ENCODE data around the gene ZNF561. TPM values are rescaled to one million over a fixed set of nuclear protein-coding genes. Genes with fewer than 3 reads are reported as not detected.
"Not testable (repeated sequence)": the region's sequence is repeated elsewhere in the genome, so short reads cannot be mapped to it uniquely, and the experiment has no call there.

ZNF561 gene
- 10 to 100 TPM; 49.3 to 62.8 (median 62.5) TPM for polyA plus RNA-seq (ENCODE audit: insufficient read length in 3 of 3)
- long read RNA-seq, donor 1, partial matches to known transcripts = 5 of 10 reads
- long read RNA-seq, donor 1, other reads (novel, unspliced or antisense) = 5 of 10 reads
- long read RNA-seq, donor 2, full-length matches to known transcripts = 3 of 3 reads
- long read RNA-seq, donor 2, partial matches to known transcripts = 0 of 3 reads
- long read RNA-seq, donor 2, other reads (novel, unspliced or antisense) = 0 of 3 reads
- long read RNA-seq, donor 3, full-length matches to known transcripts = 10 of 17 reads
- long read RNA-seq, donor 3, partial matches to known transcripts = 7 of 17 reads
- long read RNA-seq, donor 3, other reads (novel, unspliced or antisense) = 0 of 17 reads
- long read RNA-seq, donor 4, full-length matches to known transcripts = 11 of 11 reads
- long read RNA-seq, donor 4, partial matches to known transcripts = 0 of 11 reads
- long read RNA-seq, donor 4, other reads (novel, unspliced or antisense) = 0 of 11 reads
- long read RNA-seq, donor 5 = 0 reads
- long read RNA-seq, donor 6, full-length matches to known transcripts = 6 of 12 reads
- long read RNA-seq, donor 6, partial matches to known transcripts = 0 of 12 reads
- long read RNA-seq, donor 6, other reads (novel, unspliced or antisense) = 6 of 12 reads
- long read RNA-seq, donor 7, full-length matches to known transcripts = 5 of 10 reads
- long read RNA-seq, donor 7, partial matches to known transcripts = 0 of 10 reads
- long read RNA-seq, donor 7, other reads (novel, unspliced or antisense) = 5 of 10 reads
- long read RNA-seq, donor 8 = 0 reads
- long read RNA-seq, donor 9, full-length matches to known transcripts = 7 of 12 reads
- long read RNA-seq, donor 9, partial matches to known transcripts = 0 of 12 reads
- long read RNA-seq, donor 9, other reads (novel, unspliced or antisense) = 5 of 12 reads
- long read RNA-seq, donor 10, full-length matches to known transcripts = 6 of 6 reads
- long read RNA-seq, donor 10, partial matches to known transcripts = 0 of 6 reads
- long read RNA-seq, donor 10, other reads (novel, unspliced or antisense) = 0 of 6 reads
- long read RNA-seq, donor 11, full-length matches to known transcripts = 8 of 8 reads
- long read RNA-seq, donor 11, partial matches to known transcripts = 0 of 8 reads
- long read RNA-seq, donor 11, other reads (novel, unspliced or antisense) = 0 of 8 reads
- long read RNA-seq, donor 12, full-length matches to known transcripts = 3 of 8 reads
- long read RNA-seq, donor 12, partial matches to known transcripts = 5 of 8 reads
- long read RNA-seq, donor 12, other reads (novel, unspliced or antisense) = 0 of 8 reads
- long read RNA-seq, donor 13 = 0 reads
- long read RNA-seq, donor 14, full-length matches to known transcripts = 7 of 7 reads
- long read RNA-seq, donor 14, partial matches to known transcripts = 0 of 7 reads
- long read RNA-seq, donor 14, other reads (novel, unspliced or antisense) = 0 of 7 reads
- long read RNA-seq, donor 15, full-length matches to known transcripts = 3 of 3 reads
- long read RNA-seq, donor 15, partial matches to known transcripts = 0 of 3 reads
- long read RNA-seq, donor 15, other reads (novel, unspliced or antisense) = 0 of 3 reads
- long read RNA-seq, donor 16, full-length matches to known transcripts = 21 of 34 reads
- long read RNA-seq, donor 16, partial matches to known transcripts = 13 of 34 reads
- long read RNA-seq, donor 16, other reads (novel, unspliced or antisense) = 0 of 34 reads

- peak; percentile 80 to 95 (median 87) for DNase-seq (ENCODE audit: extremely low read depth in 1 of 11, low read depth in 9 of 11, low spot score in 4 of 11)
Observed at GRCh38 chr19:9621156-9622037, at the start of gene ZNF561. Gene ZNF561 (minus strand): TSS chr19:9621232. CDS start chr19:9619456, 1,776 bp downstream.

- no peak for DNase-seq (ENCODE audit: extremely low read depth in 1 of 11, low read depth in 9 of 11, low spot score in 4 of 11)
Observed at GRCh38 chr19:9668544-9668943, 47.5 kb upstream of the ZNF561 start.

GRCh38 chr19:9667898-9668297, 46.9 kb upstream of the ZNF561 start:
- no peak for DNase-seq (ENCODE audit: extremely low read depth in 1 of 11, low read depth in 9 of 11, low spot score in 4 of 11)

- no peak for DNase-seq (ENCODE audit: extremely low read depth in 1 of 11, low read depth in 9 of 11, low spot score in 4 of 11)
Observed at GRCh38 chr19:9658769-9659168, 37.7 kb upstream of the ZNF561 start.

GRCh38 chr19:9653066-9653555, 32.1 kb upstream of the ZNF561 start:
- not testable (repeated sequence) for DNase-seq (ENCODE audit: extremely low read depth in 1 of 11, low read depth in 9 of 11, low spot score in 4 of 11)

- DNase-seq (ENCODE audit: extremely low read depth in 1 of 11, low read depth in 9 of 11, low spot score in 4 of 11) = not testable (repeated sequence)
Observed at GRCh38 chr19:9651464-9651863, 30.4 kb upstream of the ZNF561 start.

- DNase-seq (ENCODE audit: extremely low read depth in 1 of 11, low read depth in 9 of 11, low spot score in 4 of 11) = no peak
Observed at GRCh38 chr19:9650345-9650744, 29.3 kb upstream of the ZNF561 start.

GRCh38 chr19:9645472-9645871, 24.4 kb upstream of the ZNF561 start:
- no peak for DNase-seq (ENCODE audit: extremely low read depth in 1 of 11, low read depth in 9 of 11, low spot score in 4 of 11)

- DNase-seq (ENCODE audit: extremely low read depth in 1 of 11, low read depth in 9 of 11, low spot score in 4 of 11) = no peak
Observed at GRCh38 chr19:9644472-9644871, 23.4 kb upstream of the ZNF561 start.

- DNase-seq (ENCODE audit: extremely low read depth in 1 of 11, low read depth in 9 of 11, low spot score in 4 of 11) = no peak
Observed at GRCh38 chr19:9641810-9642209, 20.8 kb upstream of the ZNF561 start.

GRCh38 chr19:9640956-9641355, 19.9 kb upstream of the ZNF561 start:
- no peak for DNase-seq (ENCODE audit: extremely low read depth in 1 of 11, low read depth in 9 of 11, low spot score in 4 of 11)

- no peak for DNase-seq (ENCODE audit: extremely low read depth in 1 of 11, low read depth in 9 of 11, low spot score in 4 of 11)
Observed at GRCh38 chr19:9636018-9636417, 15.0 kb upstream of the ZNF561 start.

GRCh38 chr19:9627856-9628255, 6.8 kb upstream of the ZNF561 start:
- DNase-seq (ENCODE audit: extremely low read depth in 1 of 11, low read depth in 9 of 11, low spot score in 4 of 11) = no peak

- no peak for DNase-seq (ENCODE audit: extremely low read depth in 1 of 11, low read depth in 9 of 11, low spot score in 4 of 11)
Observed at GRCh38 chr19:9622531-9622930, 1.5 kb upstream of the ZNF561 start.

GRCh38 chr19:9620842-9621155, 233 bp downstream of the ZNF561 start:
- no peak for DNase-seq (ENCODE audit: extremely low read depth in 1 of 11, low read depth in 9 of 11, low spot score in 4 of 11)

GRCh38 chr19:9615844-9616243, 5.2 kb downstream of the ZNF561 start:
- no peak for DNase-seq (ENCODE audit: extremely low read depth in 1 of 11, low read depth in 9 of 11, low spot score in 4 of 11)

GRCh38 chr19:9610484-9611113, 10.4 kb downstream of the ZNF561 start:
- DNase-seq (ENCODE audit: extremely low read depth in 1 of 11, low read depth in 9 of 11, low spot score in 4 of 11) = no peak
